H1 (cell line): ENCODE measurements around the gene USP35. TPM values are rescaled to one million over a fixed set of nuclear protein-coding genes. Genes with fewer than 3 reads are reported as not detected.

Source experiments
- CREB1 ChIP-seq: IDR thresholded peaks from 2 replicates; pipeline ENCODE4 v1.6.1; 2012; ENCODE audit warnings: inconsistent platforms
- EGR1 ChIP-seq: IDR thresholded peaks from 2 replicates; pipeline ENCODE4 v1.6.1; 2011; ENCODE audit warnings: low read depth, low read length, borderline replicate concordance
- NRF1 ChIP-seq: IDR thresholded peaks from 2 replicates; pipeline ENCODE4 v1.6.1; 2011; ENCODE audit warnings: mild to moderate bottlenecking, low read depth, low read length, improper control_type of control experiment
- PHF8 ChIP-seq: fragments of 200-600 bp; sonication (generic); conservative IDR thresholded peaks from 2 replicates; pipeline ENCODE4 v1.7.1; 2012; ENCODE audit warnings: low read depth, mild to moderate bottlenecking, inconsistent platforms, low read length, moderate library complexity
- SIN3A ChIP-seq, 2 experiments: IDR thresholded peaks in 1 of 2; conservative IDR thresholded peaks in 1 of 2; 2 replicates each; pipeline ENCODE4 v1.6.1; 2011 to 2012; ENCODE audit warnings: low read length in 2 of 2, improper control_type of control experiment in 1 of 2, low read depth in 1 of 2, mild to moderate bottlenecking in 1 of 2
- SP2 ChIP-seq: IDR thresholded peaks from 2 replicates; pipeline ENCODE4 v1.6.1; 2012; ENCODE audit warnings: mild to moderate bottlenecking, low read length, inconsistent platforms
- polyA plus RNA-seq, 7 experiments: library from polyadenylated mRNA; depleted of rRNA in 3 of 7; stranded (reverse) in 5 of 7; unstranded in 2 of 7; fragments of >200 nt in 5 of 7; fragments of 200-250 nt in 2 of 7; gene quantifications; 1 replicate in 5 of 7; 2 replicates in 1 of 7; 4 replicates in 1 of 7; pipeline versions ENCODE4 v1.2.1 to v1.2.3, GENCODE V29; 2011 to 2013; ENCODE audit warnings: missing spikeins in 2 of 7, mixed read lengths in 2 of 7
- total RNA-seq: library from RNA; stranded (reverse); fragmentation: NEBNext Ultra II Directional; extraction: Animal tissue kit (Norgen Biotek cat#: 25700); gene quantifications from 2 replicates; pipeline ENCODE4 v1.2.1, GENCODE V29; 2021

USP35 gene
- total and polyA plus RNA-seq, 2 of the 8 experiments (the other 6 are each of a cell fraction or from before 2014, with no cell fraction given): 4.6 to 6.8 TPM

GRCh38 chr11:78218707-78219492 is 30.2 kb downstream of the USP35 start (continued):
- TF ChIP-seq SIN3A (conservative IDR thresholded peaks at IDR 0.05 in 1 of 2, IDR thresholded peaks at IDR 0.05 in 1 of 2; ENCODE audit: low read depth in 1 of 2, low read length in 2 of 2) (no peak), PHF8 (no peak), NRF1 (no peak), EGR1 (no peak), CREB1 (no peak), SP2 (no peak)
- TF ChIP-seq, all 59 proteins: peak for 0
